Measurements from ENCODE around the gene SEL1L3. TPM values are rescaled to one million over a fixed set of nuclear protein-coding genes. Genes with fewer than 3 reads are reported as not detected.

The SEL1L3 gene
- total and polyA plus RNA-seq, 2 donors (not counting 3 experiments of a cell fraction or from before 2014, with no cell fraction given), result 53.4 to 122 TPM

GRCh38 chr4:25890571-25891485 lies 28.0 kb upstream of the SEL1L3 start:
- H3K4me1 ChIP-seq (ENCODE audit: control insufficient read depth, extremely low read depth, insufficient read depth, low read length), result no peaks in the 10 kb centered on the region
- intact Hi-C loops (cut with micrococcal nuclease) (no loop called here), dilution Hi-C loops (cut with MboI; ENCODE audit: extremely low pct_ligation_motif_present, low sequenced_read_pairs) (no loop called here)
- H3K27ac ChIP-seq (ENCODE audit: insufficient read depth, low read depth, low read length), result no peak overlapping the region
- H2AFZ ChIP-seq (ENCODE audit: low read depth, low read length), result no peak overlapping the region
- DNase-seq (ENCODE audit: low read depth, low spot score), result no peak
- POLR2A ChIA-PET, result no interaction called here
- no peaks in the 10 kb centered on the region for H4K20me1 ChIP-seq (replicated peaks; ENCODE audit: control insufficient read depth, extremely low read depth, insufficient read depth, low read length)
- no peaks in the 10 kb centered on the region for H3K9me3 ChIP-seq (replicated peaks; ENCODE audit: control insufficient read depth, insufficient read depth, low read length)
- no TSS peak for BruUV-seq (replicated peaks)
- H3K4me3 ChIP-seq (replicated peaks in 1 of 3; ENCODE audit: insufficient read depth in 1 of 3, low read depth in 1 of 3, low read length in 3 of 3), result no peak overlapping the region
- CTCF ChIA-PET, result no interaction called here
- no peaks in the 10 kb centered on the region for H3K36me3 ChIP-seq (ENCODE audit: control insufficient read depth in 2 of 2, extremely low read depth in 1 of 2, insufficient read depth in 2 of 2, low read length in 2 of 2)
- no peaks in the 10 kb centered on the region for H3K9me1 ChIP-seq (replicated peaks; ENCODE audit: control insufficient read depth, extremely low read depth, insufficient read depth, low read length)
- FAIRE-seq, result no peak
- no peak for TF ChIP-seq GATA2 (IDR thresholded peaks at IDR 0.05; ENCODE audit: insufficient read depth, insufficient read length, low read depth, low read length)
- no peak for TF ChIP-seq FOS (IDR thresholded peaks at IDR 0.05; ENCODE audit: borderline replicate concordance, insufficient read depth, low read length)
- no peak for TF ChIP-seq JUN (IDR thresholded peaks at IDR 0.05; ENCODE audit: borderline replicate concordance, insufficient read depth, insufficient read length, low read depth)
- no peak for TF ChIP-seq POLR2AphosphoS5 (IDR thresholded peaks at IDR 0.05; ENCODE audit: insufficient read depth, low read depth, low read length)
- TF ChIP-seq CTCF (IDR thresholded peaks at IDR 0.05; ENCODE audit: extremely low read depth in 1 of 2, insufficient read depth in 1 of 2, low read depth in 1 of 2, low read length in 2 of 2), result no peak
- no peak for TF ChIP-seq MAX (IDR thresholded peaks at IDR 0.05; ENCODE audit: insufficient read depth, insufficient read length)
- TF ChIP-seq EZH2 (IDR thresholded peaks at IDR 0.05; ENCODE audit: borderline replicate concordance, low read depth, low read length, severe bottlenecking), result no peak
- no peak for TF ChIP-seq POLR2A (IDR thresholded peaks at IDR 0.05; ENCODE audit: low read depth, low read length)
- no peak for TF ChIP-seq MYC (IDR thresholded peaks at IDR 0.05; ENCODE audit: low read depth, low read length)
- no peak overlapping the region for H3K4me2 ChIP-seq (ENCODE audit: insufficient read depth, low read length)
- no peak overlapping the region for H3K9ac ChIP-seq (replicated peaks; ENCODE audit: extremely low read depth, insufficient read depth, low read length)
- H3K27me3 ChIP-seq (ENCODE audit: control insufficient read depth in 2 of 2, insufficient read depth in 2 of 2, low read length in 2 of 2), result no peaks in the 10 kb centered on the region
- no peaks in the 10 kb centered on the region for H3K79me2 ChIP-seq (ENCODE audit: control insufficient read depth, insufficient read depth, low read length)

Data from endothelial cell of umbilical vein (primary cell).